ENCODE measurements around the gene ADNP. TPM values are rescaled to one million over a fixed set of nuclear protein-coding genes. Genes with fewer than 3 reads are reported as not detected.

ADNP gene
- polyA plus RNA-seq, 1 donor (not counting 4 experiments of a cell fraction or from before 2014, with no cell fraction given): 29.3 TPM

- no peaks in the 10 kb centered on the region for H4K20me1 ChIP-seq (ENCODE audit: control insufficient read depth, extremely low read depth, insufficient read depth, low read length)
- no peaks in the 10 kb centered on the region for H3K4me1 ChIP-seq (ENCODE audit: control insufficient read depth, extremely low read depth, insufficient read depth, low read length)
- H3K79me2 ChIP-seq (ENCODE audit: control insufficient read depth, insufficient read depth, low read length): no peaks in the 10 kb centered on the region
- no peaks in the 10 kb centered on the region for H3K9me3 ChIP-seq (ENCODE audit: control insufficient read depth, low read depth, low read length)
- no peak overlapping the region for H3K27ac ChIP-seq (ENCODE audit: control insufficient read depth, insufficient read depth, low read length)
- DNase-seq (ENCODE audit: low read depth, low spot score) (no peak), FAIRE-seq (no peak)
- dilution Hi-C loops (cut with MboI; ENCODE audit: extremely low pct_ligation_motif_present, low sequenced_read_pairs): no loop called here
- peaks cover 6 to 7% of the 10 kb centered on the region in 2 experiments for H3K36me3 ChIP-seq (ENCODE audit: control insufficient read depth in 2 of 2, extremely low read depth in 1 of 2, insufficient read depth in 2 of 2, low read length in 2 of 2)
- TF ChIP-seq CTCF (optimal IDR thresholded peaks at IDR 0.05 in 1 of 3, IDR thresholded peaks at IDR 0.05 in 1 of 3, conservative IDR thresholded peaks at IDR 0.05 in 1 of 3; ENCODE audit: extremely low read depth in 1 of 3, insufficient read depth in 2 of 3, low read length in 3 of 3) (no peak), EZH2 (IDR thresholded peaks at IDR 0.05; ENCODE audit: low read length) (no peak)
- H3K4me3 ChIP-seq (ENCODE audit: control insufficient read depth in 2 of 3, extremely low read depth in 1 of 3, insufficient read depth in 2 of 3, low read depth in 1 of 3, low read length in 3 of 3): no peak overlapping the region
- no peaks in the 10 kb centered on the region for H3K27me3 ChIP-seq (ENCODE audit: control insufficient read depth, extremely low read depth, insufficient read depth, low read length)
- H2AFZ ChIP-seq (ENCODE audit: control insufficient read depth, low read length): no peak overlapping the region
- no peak overlapping the region for H3K9ac ChIP-seq (ENCODE audit: control insufficient read depth, extremely low read depth, insufficient read depth, low read length)
- H3K9me1 ChIP-seq (ENCODE audit: control insufficient read depth, extremely low read depth, insufficient read depth, low read length): no peaks in the 10 kb centered on the region
- H3K4me2 ChIP-seq (ENCODE audit: control insufficient read depth, extremely low read depth, insufficient read depth, low read depth, low read length): no peak overlapping the region
Measured at GRCh38 chr20:50885781-50886180, 45.5 kb downstream of the ADNP start.

GRCh38 chr20:50885068-50885467, 46.2 kb downstream of the ADNP start:
- no peak overlapping the region for H3K27ac ChIP-seq (ENCODE audit: control insufficient read depth, insufficient read depth, low read length)
- TF ChIP-seq CTCF (optimal IDR thresholded peaks at IDR 0.05 in 1 of 3, IDR thresholded peaks at IDR 0.05 in 1 of 3, conservative IDR thresholded peaks at IDR 0.05 in 1 of 3; ENCODE audit: extremely low read depth in 1 of 3, insufficient read depth in 2 of 3, low read length in 3 of 3) (no peak), EZH2 (IDR thresholded peaks at IDR 0.05; ENCODE audit: low read length) (no peak)

More at GRCh38 chr20:50885068-50885467, 46.2 kb downstream of the ADNP start:
- Histone ChIP-seq H3K9me1 (ENCODE audit: control insufficient read depth, extremely low read depth, insufficient read depth, low read length) (no peaks in the 10 kb centered on the region), H3K4me2 (ENCODE audit: control insufficient read depth, extremely low read depth, insufficient read depth, low read depth, low read length) (no peak overlapping the region), H3K36me3 (ENCODE audit: control insufficient read depth in 2 of 2, extremely low read depth in 1 of 2, insufficient read depth in 2 of 2, low read length in 2 of 2) (peaks cover 6 to 7% of the 10 kb centered on the region in 2 experiments), H2AFZ (ENCODE audit: control insufficient read depth, low read length) (no peak overlapping the region), H4K20me1 (ENCODE audit: control insufficient read depth, extremely low read depth, insufficient read depth, low read length) (no peaks in the 10 kb centered on the region), H3K9me3 (ENCODE audit: control insufficient read depth, low read depth, low read length) (no peaks in the 10 kb centered on the region), H3K9ac (ENCODE audit: control insufficient read depth, extremely low read depth, insufficient read depth, low read length) (no peak overlapping the region), H3K4me3 (ENCODE audit: control insufficient read depth in 2 of 3, extremely low read depth in 1 of 3, insufficient read depth in 2 of 3, low read depth in 1 of 3, low read length in 3 of 3) (no peak overlapping the region), H3K4me1 (ENCODE audit: control insufficient read depth, extremely low read depth, insufficient read depth, low read length) (no peaks in the 10 kb centered on the region), H3K27me3 (ENCODE audit: control insufficient read depth, extremely low read depth, insufficient read depth, low read length) (no peaks in the 10 kb centered on the region), H3K79me2 (ENCODE audit: control insufficient read depth, insufficient read depth, low read length) (no peaks in the 10 kb centered on the region)
- dilution Hi-C loops (cut with MboI; ENCODE audit: extremely low pct_ligation_motif_present, low sequenced_read_pairs): no loop called here
- no peak for FAIRE-seq
- no peak for DNase-seq (ENCODE audit: low read depth, low spot score)
